H9 (cell line): ENCODE data around the gene IRAK1. TPM values are rescaled to one million over a fixed set of nuclear protein-coding genes. Genes with fewer than 3 reads are reported as not detected.

Experiments used
- DNase-seq: peaks from one replicate; pipeline ENCODE4 v3.0.0-alpha.2; 2017
- H2AFZ ChIP-seq: one replicate; pipeline ENCODE4 v1.6.1; 2013; ENCODE audit warnings: mild to moderate bottlenecking, low read length, control low read depth, moderate library complexity
- H2AK5ac ChIP-seq: 2 replicates; pipeline ENCODE4 v1.6.1; 2013; ENCODE audit warnings: low read length, control low read depth, mixed read lengths; ENCODE audit not compliant: insufficient read length
- H2BK120ac ChIP-seq: one replicate; pipeline ENCODE4 v1.6.1; 2013; ENCODE audit warnings: low read depth, mild to moderate bottlenecking, low read length, control low read depth, inconsistent platforms; ENCODE audit not compliant: poor library complexity, severe bottlenecking
- H2BK12ac ChIP-seq: 2 replicates; pipeline ENCODE4 v1.6.1; 2013; ENCODE audit warnings: low read length, control low read depth, mixed read lengths, low read depth; ENCODE audit not compliant: insufficient read length
- H2BK15ac ChIP-seq: 2 replicates; pipeline ENCODE4 v1.6.1; 2013; ENCODE audit warnings: low read depth, low read length, control low read depth
- H2BK20ac ChIP-seq: one replicate; pipeline ENCODE4 v1.6.1; 2013; ENCODE audit warnings: low read depth, mild to moderate bottlenecking, low read length, control low read depth, inconsistent platforms; ENCODE audit not compliant: poor library complexity, severe bottlenecking
- H2BK5ac ChIP-seq: 2 replicates; pipeline ENCODE4 v1.6.1; 2013; ENCODE audit warnings: low read length, control low read depth, mixed read lengths; ENCODE audit not compliant: insufficient read length
- H3K14ac ChIP-seq: 2 replicates; pipeline ENCODE4 v1.6.1; 2013; ENCODE audit warnings: low read length, control low read depth; ENCODE audit not compliant: insufficient read depth
- H3K18ac ChIP-seq: 2 replicates; pipeline ENCODE4 v1.6.1; 2013; ENCODE audit warnings: low read depth, mild to moderate bottlenecking, mixed read lengths, low read length, control low read depth; ENCODE audit not compliant: insufficient read length
- H3K23ac ChIP-seq: 2 replicates; pipeline ENCODE4 v1.6.1; 2013; ENCODE audit warnings: low read length, control low read depth, mixed read lengths, low read depth; ENCODE audit not compliant: insufficient read length
- H3K23me2 ChIP-seq: 2 replicates; pipeline ENCODE4 v1.6.1; 2013; ENCODE audit warnings: low read depth, mild to moderate bottlenecking, mixed read lengths, low read length, control low read depth; ENCODE audit not compliant: insufficient read length, poor library complexity, severe bottlenecking
- H3K27ac ChIP-seq: 2 replicates; pipeline ENCODE4 v1.5.1; 2013; ENCODE audit warnings: low read length, control low read depth, mixed read lengths, low read depth; ENCODE audit not compliant: insufficient read length
- H3K27me3 ChIP-seq: 2 replicates; pipeline ENCODE4 v1.6.1; 2013; ENCODE audit warnings: low read length, control low read depth, inconsistent platforms; ENCODE audit not compliant: insufficient read depth
- H3K4ac ChIP-seq: 2 replicates; pipeline ENCODE4 v1.6.1; 2013; ENCODE audit warnings: low read depth, mild to moderate bottlenecking, control low read depth, inconsistent platforms, low read length, moderate library complexity
- H3K4me1 ChIP-seq: 2 replicates; pipeline ENCODE4 v1.6.1; 2013; ENCODE audit warnings: low read length, control low read depth, inconsistent platforms; ENCODE audit not compliant: insufficient read depth
- H3K4me2 ChIP-seq: 2 replicates; pipeline ENCODE4 v1.6.1; 2013; ENCODE audit warnings: low read length, control low read depth, mixed read lengths; ENCODE audit not compliant: insufficient read length, insufficient read depth
- H3K56ac ChIP-seq: 2 replicates; pipeline ENCODE4 v1.6.1; 2013; ENCODE audit warnings: low read depth, mild to moderate bottlenecking, mixed read lengths, low read length, control low read depth; ENCODE audit not compliant: insufficient read length
- H3K79me1 ChIP-seq: 2 replicates; pipeline ENCODE4 v1.6.1; 2013; ENCODE audit warnings: low read depth, mild to moderate bottlenecking, moderate library complexity, low read length, control low read depth, inconsistent platforms; ENCODE audit not compliant: insufficient read depth, poor library complexity, severe bottlenecking
- H3K79me2 ChIP-seq: 2 replicates; pipeline ENCODE4 v1.6.1; 2013; ENCODE audit warnings: low read length, control low read depth, inconsistent platforms; ENCODE audit not compliant: insufficient read depth
- H3K9ac ChIP-seq: 2 replicates; pipeline ENCODE4 v1.6.1; 2013; ENCODE audit warnings: low read length, control low read depth, mixed read lengths; ENCODE audit not compliant: insufficient read length; ENCODE audit errors: extremely low read depth
- H3K9me3 ChIP-seq: one replicate; pipeline ENCODE4 v1.6.1; 2013; ENCODE audit warnings: low read depth, low read length, inconsistent platforms; ENCODE audit not compliant: control insufficient read depth
- H3T11ph ChIP-seq: one replicate; pipeline ENCODE4 v1.6.1; 2013; ENCODE audit warnings: mild to moderate bottlenecking, low read length, control low read depth, inconsistent platforms
- H4K20me1 ChIP-seq: one replicate; pipeline ENCODE4 v1.6.1; 2013; ENCODE audit not compliant: control insufficient read depth, insufficient read length, insufficient read depth
- H4K5ac ChIP-seq: 2 replicates; pipeline ENCODE4 v1.6.1; 2013; ENCODE audit warnings: low read depth, mild to moderate bottlenecking, mixed read lengths, low read length, control low read depth; ENCODE audit not compliant: insufficient read length
- H4K8ac ChIP-seq: replicated peaks from 2 replicates; pipeline ENCODE4 v1.6.1; 2013; ENCODE audit warnings: low read length, control low read depth, mixed read lengths, low read depth; ENCODE audit not compliant: insufficient read length
- H4K91ac ChIP-seq: 2 replicates; pipeline ENCODE4 v1.6.1; 2013; ENCODE audit warnings: low read depth, mild to moderate bottlenecking, moderate library complexity, mixed read lengths, low read length, control low read depth; ENCODE audit not compliant: insufficient read length
- H3K27ac Mint-ChIP-seq, 3 experiments: 2 replicates in 2 of 3; 3 replicates in 1 of 3; pipeline ENCODE4 v1.8.0; 2020 to 2021; ENCODE audit warnings: mixed read lengths in 3 of 3, mild to moderate bottlenecking in 1 of 3, moderate library complexity in 1 of 3
- H3K27me3 Mint-ChIP-seq: 2 replicates; pipeline ENCODE4 v1.8.0; 2021; ENCODE audit warnings: low read depth, mild to moderate bottlenecking, moderate library complexity, mixed read lengths
- H3K36me3 Mint-ChIP-seq, 3 experiments: 2 replicates in 2 of 3; 3 replicates in 1 of 3; pipeline ENCODE4 v1.8.0; 2020 to 2021; ENCODE audit warnings: low read depth in 3 of 3, mixed read lengths in 3 of 3; ENCODE audit not compliant: insufficient read depth in 1 of 3
- H3K4me1 Mint-ChIP-seq, 2 experiments: 2 replicates each; pipeline ENCODE4 v1.8.0; 2020; ENCODE audit warnings: mixed read lengths in 2 of 2
- H3K4me3 Mint-ChIP-seq, 2 experiments: 2 replicates in 1 of 2; 3 replicates in 1 of 2; pipeline ENCODE4 v1.8.0; 2020 to 2021; ENCODE audit warnings: mild to moderate bottlenecking in 2 of 2, mixed read lengths in 2 of 2, moderate library complexity in 1 of 2
- H3K9me3 Mint-ChIP-seq, 2 experiments: 2 replicates in 1 of 2; 3 replicates in 1 of 2; pipeline ENCODE4 v1.8.0; 2020; ENCODE audit warnings: mild to moderate bottlenecking in 2 of 2, mixed read lengths in 2 of 2, moderate library complexity in 1 of 2
- CTCF ChIP-seq: fragments of 200-600 bp; sonication (generic); conservative IDR thresholded peaks from 3 replicates; pipeline ENCODE4 v1.8.0; 2021; ENCODE audit warnings: antibody characterized with exemption, mild to moderate bottlenecking
- WGBS: extraction: QIAGEN DNeasy Blood & Tissue Kit; methylation state at CpG from one replicate; pipeline ENCODE4 v1.1.7; 2013; ENCODE audit warnings: missing lambda C conversion rate, low lambda C conversion rate, mixed read lengths; ENCODE audit not compliant: insufficient read length; ENCODE audit errors: extremely low coverage; 5-methylcytosine and 5-hydroxymethylcytosine counted together
- total RNA-seq: library from RNA; stranded (reverse); gene quantifications from 2 replicates; pipeline ENCODE4 v1.2.1, GENCODE V29; 2021

IRAK1 gene
- total RNA-seq, 1 experiment from 2014 or later: 98.4 TPM

GRCh38 chrX:154036513-154036912 lies 16.8 kb upstream of the IRAK1 start:
- WGBS: no CpG with 5 or more reads among the region's 8 CpGs
- no peak overlapping the region for H3K27ac ChIP-seq
- no peak overlapping the region for H3K18ac ChIP-seq

More at GRCh38 chrX:154036513-154036912, 16.8 kb upstream of the IRAK1 start:
- Histone ChIP-seq H3K79me2 (no peaks in the 10 kb centered on the region; the same call in 1 of the 2 replicates), H3K23me2 (no peaks in the 10 kb centered on the region), H3K9ac (no peak overlapping the region), H3K9me3 (peaks cover 37% of the 10 kb centered on the region), H4K5ac (no peak overlapping the region), H3K4me2 (no peak overlapping the region), H2AFZ (no peak overlapping the region), H2BK12ac (no peak overlapping the region), H4K91ac (no peak overlapping the region), H3K4ac (no peak overlapping the region), H4K8ac (no peak overlapping the region), H3K56ac (no peak overlapping the region), H3K23ac (no peak overlapping the region), H3K4me1 (peaks cover 5% of the 10 kb centered on the region; the same call in 1 of the 2 replicates), H4K20me1 (no peaks in the 10 kb centered on the region), H3K79me1 (no peaks in the 10 kb centered on the region), H3T11ph (no peak overlapping the region), H2BK15ac (no peak overlapping the region), H2BK5ac (no peak overlapping the region), H2BK120ac (no peak overlapping the region), H3K14ac (no peak overlapping the region), H3K27me3 (no peaks in the 10 kb centered on the region), H2AK5ac (no peak overlapping the region), H2BK20ac (no peak overlapping the region)
- Mint-ChIP-seq H3K36me3 (peaks cover 22 to 42% (median 35%) of the 10 kb centered on the region in 3 experiments), H3K27me3 (peaks cover 5% of the 10 kb centered on the region; the same call in 1 of the 2 replicates), H3K4me3 (0 out of 5 replicates have a peak overlapping the region, but pooled peaks of 1 of the 2 experiments have one; percentile 14), H3K9me3 (peaks cover 78 to 82% of the 10 kb centered on the region in 2 experiments), H3K4me1 (peaks cover 45 to 47% of the 10 kb centered on the region in 2 experiments), H3K27ac (peak overlapping the region in 2 of 3 experiments; percentile 91 to 96; a peak in 3 of 7 replicates)
- peak; percentile 62 for DNase-seq
- TF ChIP-seq CTCF: no peak
